GM21528 (cell line): Measurements from ENCODE around the gene DDX39B.

Experiments used
- ATAC-seq: cut with Tn5 transposase; IDR thresholded peaks from one replicate; pipeline ENCODE4 v1.9.1; 2021; ENCODE audit warnings: mild to moderate bottlenecking, moderate library complexity; ENCODE audit not compliant: unreplicated experiment, low FRiP score

Gene DDX39B

GRCh38 chr6:31575952-31576685 lies 34.3 kb upstream of the DDX39B start:
- no peak for ATAC-seq

GRCh38 chr6:31575335-31575901 lies 33.6 kb upstream of the DDX39B start, which contains the start of gene TNF:
Gene TNF, plus strand, starts transcription at chr6:31575565. Its CDS starts 177 bp downstream, at chr6:31575742.
- ATAC-seq = no peak

- no peak for ATAC-seq
Observed at GRCh38 chr6:31574106-31575061, 32.6 kb upstream of the DDX39B start.

GRCh38 chr6:31573239-31574105 lies 31.7 kb upstream of the DDX39B start:
- ATAC-seq = no peak

GRCh38 chr6:31572041-31572911 lies 30.5 kb upstream of the DDX39B start, which contains the start of gene LTA:
Gene LTA, plus strand, starts transcription at chr6:31572289. Its CDS starts 454 bp downstream, at chr6:31572743.
- ATAC-seq = peak; percentile 52

DNA sequence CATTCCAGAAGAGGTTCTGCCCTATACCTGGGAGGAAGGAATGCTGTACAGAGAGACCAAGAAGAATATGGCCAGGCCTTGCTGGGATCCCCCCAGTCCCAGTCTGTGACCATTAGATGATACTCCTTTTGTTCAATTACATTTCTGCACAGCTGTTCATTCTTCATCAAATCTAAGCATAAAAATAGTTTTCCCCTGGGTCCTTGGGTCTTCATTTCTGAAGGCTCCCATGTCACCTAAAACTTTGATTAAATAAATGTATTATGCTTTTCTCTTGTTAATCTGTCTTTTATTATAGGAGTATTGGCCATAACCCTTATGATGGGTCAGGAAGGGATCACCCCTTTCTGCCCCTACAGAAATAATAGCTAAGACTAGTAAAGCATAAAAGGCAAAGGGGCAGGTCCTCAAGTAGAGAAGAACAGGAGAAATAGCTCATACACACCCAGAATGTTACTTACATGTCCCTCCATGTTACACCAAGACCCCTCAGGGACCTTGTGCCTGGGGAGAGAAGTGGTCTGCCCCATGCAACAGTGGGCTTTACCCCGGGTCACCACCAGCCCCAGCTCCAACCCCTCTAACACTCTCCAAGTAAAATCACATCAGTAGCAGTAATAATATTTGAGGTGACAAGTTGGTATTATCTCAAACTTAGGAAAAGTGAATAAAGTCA lies 28.2 kb upstream of the DDX39B start:
- ATAC-seq = no peak

GRCh38 chr6:31568537-31568961 lies 26.7 kb upstream of the DDX39B start:
- ATAC-seq = peak; percentile 51

GRCh38 chr6:31567531-31568370 lies 25.9 kb upstream of the DDX39B start:
- ATAC-seq = no peak

- ATAC-seq = no peak
Observed at GRCh38 chr6:31560697-31561058, 18.9 kb upstream of the DDX39B start.

GRCh38 chr6:31559958-31560696 lies 18.3 kb upstream of the DDX39B start:
- peak; percentile 64 for ATAC-seq

DNA sequence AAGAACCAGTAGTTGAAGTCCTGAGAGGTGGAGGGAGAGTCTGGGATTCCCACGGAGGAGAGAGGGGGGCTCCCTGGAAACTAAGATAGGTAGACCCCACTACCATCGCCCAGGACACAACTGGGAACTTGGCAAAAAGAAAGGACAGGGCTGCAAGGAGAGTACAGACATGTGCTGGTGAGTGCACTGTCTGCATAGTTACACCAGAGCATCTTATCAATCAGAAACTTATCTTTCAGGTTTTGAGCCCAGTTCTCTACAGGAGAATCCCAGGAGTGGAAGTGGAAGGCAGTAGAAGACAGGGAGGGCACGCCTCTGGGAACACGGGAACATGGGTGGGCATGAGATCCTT lies 17.8 kb upstream of the DDX39B start:
- no peak for ATAC-seq

GRCh38 chr6:31558631-31559500 lies 17.1 kb upstream of the DDX39B start:
- no peak for ATAC-seq

DNA sequence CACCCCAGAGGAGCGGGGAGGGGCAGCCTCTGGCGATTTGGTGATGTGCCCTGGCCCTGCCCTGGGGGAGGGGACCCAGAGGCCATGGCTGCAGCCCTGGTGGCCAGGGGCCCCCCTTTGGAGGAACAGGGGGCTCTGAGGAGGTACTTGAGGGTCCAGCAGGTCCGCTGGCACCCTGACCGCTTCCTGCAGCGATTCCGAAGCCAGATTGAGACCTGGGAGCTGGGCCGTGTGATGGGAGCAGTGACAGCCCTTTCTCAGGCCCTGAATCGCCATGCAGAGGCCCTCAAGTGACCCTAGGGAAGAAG lies 16.5 kb upstream of the DDX39B start:
- ATAC-seq = no peak

GRCh38 chr6:31557443-31558317 lies 15.9 kb upstream of the DDX39B start:
- no peak for ATAC-seq

DNA sequence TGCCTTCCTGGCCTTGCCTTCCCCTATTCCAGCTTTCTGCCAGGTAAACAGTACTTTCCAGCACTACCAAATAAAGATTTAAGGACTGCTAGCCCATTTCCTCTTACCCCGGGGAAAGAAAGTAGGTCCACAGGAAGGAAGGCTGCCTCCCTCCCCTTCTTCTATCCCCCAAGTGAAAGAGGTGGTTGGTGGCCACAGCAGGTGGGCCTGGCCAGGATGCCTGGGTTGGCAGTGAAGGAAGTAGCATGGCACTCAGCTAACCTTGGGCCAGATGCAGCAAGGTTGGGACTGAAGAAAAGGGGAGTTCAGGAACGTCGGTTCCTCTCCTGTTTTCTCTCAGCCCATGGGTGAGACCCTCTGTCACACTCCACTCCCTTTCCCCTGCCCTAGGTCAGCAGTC lies 14.5 kb upstream of the DDX39B start:
- ATAC-seq = no peak
